CD8-positive, alpha-beta memory T cell (primary cell): ENCODE measurements around the gene FNBP1. TPM values are rescaled to one million over a fixed set of nuclear protein-coding genes. Genes with fewer than 3 reads are reported as not detected.
A peak's percentile ranks its signal among the peaks of the same experiment; 100 is the strongest.
"Not testable (repeated sequence)": the region's sequence is repeated elsewhere in the genome, so short reads cannot be mapped to it uniquely, and the experiment has no call there.

Experiments used
- CTCF ChIA-PET: fragments of 350-600 bp; sonication (Branson Sonifier 250); formaldehyde crosslinking; loops from one replicate; lab custom pipeline; 2021; ENCODE audit warnings: antibody characterized with exemption; lab: Charles Lee
- POLR2A ChIA-PET: fragments of 350-600 bp; sonication (Branson Sonifier 250); formaldehyde crosslinking; loops from one replicate; lab custom pipeline; 2021; ENCODE audit warnings: antibody characterized with exemption; lab: Charles Lee
- DNase-seq, 5 donors: peaks; one replicate each; pipeline versions ENCODE4 v3.0.0 to v3.0.0-alpha.2; 2020 to 2022; ENCODE audit warnings: mixed read lengths in 1 of 5
- H3K27ac ChIP-seq: one replicate; pipeline ENCODE4 v1.7.0; 2013; ENCODE audit warnings: low read depth, mild to moderate bottlenecking, low read length, moderate library complexity
- H3K27me3 ChIP-seq: 2 replicates; pipeline ENCODE4 v1.7.0; 2013; ENCODE audit warnings: low read length, mild to moderate bottlenecking; ENCODE audit not compliant: insufficient read depth, poor library complexity, severe bottlenecking
- H3K36me3 ChIP-seq: 2 replicates; pipeline ENCODE4 v1.7.0; 2013; ENCODE audit warnings: mild to moderate bottlenecking, low read length, moderate library complexity; ENCODE audit not compliant: insufficient read depth
- H3K4me1 ChIP-seq: 2 replicates; pipeline ENCODE4 v1.7.0; 2013; ENCODE audit warnings: mild to moderate bottlenecking, low read length, moderate library complexity; ENCODE audit not compliant: insufficient read depth
- H3K4me3 ChIP-seq: 2 replicates; pipeline ENCODE4 v1.7.0; 2013; ENCODE audit warnings: mild to moderate bottlenecking, low read length
- H3K9me3 ChIP-seq: 2 replicates; pipeline ENCODE4 v1.7.0; 2013; ENCODE audit warnings: mild to moderate bottlenecking, low read length
- H3K27ac Mint-ChIP-seq, 8 donors: one replicate each; pipeline ENCODE4 v1.8.0; 2020 to 2021; ENCODE audit warnings: mixed read lengths in 8 of 8, mild to moderate bottlenecking in 6 of 8, inconsistent platforms in 3 of 8, moderate library complexity in 3 of 8
- H3K27me3 Mint-ChIP-seq, 2 donors: one replicate each; pipeline ENCODE4 v1.8.0; 2020 to 2021; ENCODE audit warnings: mixed read lengths in 2 of 2, mild to moderate bottlenecking in 1 of 2, moderate library complexity in 1 of 2
- H3K36me3 Mint-ChIP-seq, 3 donors: one replicate each; pipeline ENCODE4 v1.8.0; 2020 to 2021; ENCODE audit warnings: mixed read lengths in 3 of 3, inconsistent platforms in 1 of 3, mild to moderate bottlenecking in 1 of 3
- H3K4me1 Mint-ChIP-seq, 3 donors: one replicate each; pipeline ENCODE4 v1.8.0; 2020 to 2021; ENCODE audit warnings: mixed read lengths in 3 of 3, inconsistent platforms in 1 of 3, mild to moderate bottlenecking in 1 of 3
- H3K4me3 Mint-ChIP-seq, 7 donors: one replicate each; pipeline ENCODE4 v1.8.0; 2020 to 2021; ENCODE audit warnings: mixed read lengths in 7 of 7, mild to moderate bottlenecking in 6 of 7, moderate library complexity in 4 of 7, inconsistent platforms in 2 of 7
- H3K9me3 Mint-ChIP-seq, 5 donors: one replicate each; pipeline ENCODE4 v1.8.0; 2020 to 2022; ENCODE audit warnings: mixed read lengths in 5 of 5, mild to moderate bottlenecking in 3 of 5, moderate library complexity in 2 of 5, inconsistent platforms in 1 of 5
- polyA plus RNA-seq: library from polyadenylated mRNA; unstranded; fragments of 300-500 nt; fragmentation: Illumina TruSeq; gene quantifications from one replicate; pipeline ENCODE4 v1.2.3, GENCODE V29; 2021
- total RNA-seq, 2 experiments: library from RNA; stranded (reverse); gene quantifications; one replicate each; pipeline ENCODE4 v1.2.3, GENCODE V29; 2021

The FNBP1 gene
- total and polyA plus RNA-seq, 3 experiments from 2014 or later, result 176 to 230 (median 226) TPM

- H3K27ac ChIP-seq, H3K27me3 ChIP-seq, H3K9me3 Mint-ChIP-seq, H3K36me3 ChIP-seq, H3K4me3 ChIP-seq, DNase-seq, H3K9me3 ChIP-seq, H3K27me3 Mint-ChIP-seq: not testable (repeated sequence)
- POLR2A ChIA-PET, result interaction anchor here (0.7 to 1.2 kb wide), 3 partner anchors 30 to 48 kb away, joined by 3 to 7 read pairs (median 3); partner anchors contain the start of gene FNBP1
- Mint-ChIP-seq H3K27ac (peak overlapping the region; percentile 83 to 99 (median 96)), H3K4me1 (peaks cover 66 to 86% (median 85%) of the 10 kb centered on the region in 3 donors), H3K4me3 (peak overlapping the region in 6 of 7 donors; percentile 3 to 72 (median 26)), H3K36me3 (peaks cover 0 to 23% (median 3%) of the 10 kb centered on the region in 3 donors)
- CTCF ChIA-PET, result interaction anchor here (1.3 kb wide), 1 partner anchor 26 kb away, joined by 4 read pairs; no protein-coding TSS in a partner anchor
- H3K4me1 ChIP-seq, result peaks cover 66% of the 10 kb centered on the region
Measured at GRCh38 chr9:130009546-130009945, 33.4 kb downstream of the FNBP1 start.

GRCh38 chr9:130008538-130008937, 34.5 kb downstream of the FNBP1 start:
- H3K4me3 ChIP-seq, result no peak overlapping the region
- no peaks in the 10 kb centered on the region for H3K27me3 ChIP-seq
- DNase-seq, result no peak
- H3K27ac ChIP-seq, result peak overlapping the region; percentile 21
- H3K27ac Mint-ChIP-seq, result peak overlapping the region; percentile 83 to 99 (median 96)
- no peaks in the 10 kb centered on the region for H3K27me3 Mint-ChIP-seq
- H3K9me3 Mint-ChIP-seq, result no peaks in the 10 kb centered on the region
- H3K4me1 Mint-ChIP-seq, result peaks cover 68 to 88% (median 87%) of the 10 kb centered on the region in 3 donors
- H3K4me1 ChIP-seq, result peaks cover 70% of the 10 kb centered on the region
- peaks cover 0 to 24% (median 3%) of the 10 kb centered on the region in 3 donors for H3K36me3 Mint-ChIP-seq
- no peaks in the 10 kb centered on the region for H3K36me3 ChIP-seq
- POLR2A ChIA-PET, result interaction anchor here (0.5 to 1.2 kb wide), 3 partner anchors 8 to 16 kb away, joined by 3 to 10 read pairs (median 3); no protein-coding TSS in a partner anchor
- CTCF ChIA-PET, result interaction anchor here (1.0 to 1.3 kb wide), 2 partner anchors 27 to 34 kb away, joined by 4 read pairs; partner anchors contain the start of gene FNBP1
- peak overlapping the region; percentile 6 to 74 (median 61) for H3K4me3 Mint-ChIP-seq
- no peaks in the 10 kb centered on the region for H3K9me3 ChIP-seq

DNA sequence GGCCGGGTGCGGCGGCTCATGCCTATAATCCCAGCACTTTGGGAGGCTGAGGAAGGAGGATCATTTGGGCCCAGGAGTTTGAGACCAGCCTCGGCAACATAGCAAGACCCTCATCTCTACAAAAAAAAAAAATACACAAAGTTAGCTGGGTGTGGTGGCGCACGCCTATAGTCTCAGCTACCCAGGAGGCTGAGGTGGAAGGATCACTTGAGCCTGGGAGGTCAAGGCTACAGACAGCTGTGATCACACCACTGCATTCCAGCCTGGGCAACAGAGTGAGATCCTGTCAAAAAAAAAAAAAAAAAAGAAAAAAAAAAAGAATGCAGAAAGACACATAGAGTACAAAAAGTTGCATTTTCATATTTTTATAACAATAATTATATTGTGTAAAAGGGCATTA, 36.0 kb downstream of the FNBP1 start:
- not testable (repeated sequence) for H3K4me3 ChIP-seq, H3K9me3 ChIP-seq, H3K27me3 ChIP-seq, H3K9me3 Mint-ChIP-seq, DNase-seq, H3K36me3 ChIP-seq, H3K27me3 Mint-ChIP-seq
- peak overlapping the region; percentile 71 for H3K27ac ChIP-seq
- POLR2A ChIA-PET, result interaction anchor here (0.6 to 1.0 kb wide), 4 partner anchors 8 to 118 kb away, joined by 3 read pairs; no protein-coding TSS in a partner anchor
- CTCF ChIA-PET, result interaction anchor here (0.8 kb wide), 1 partner anchor 43 kb away, joined by 3 read pairs; no protein-coding TSS in a partner anchor
- H3K4me3 Mint-ChIP-seq, result peak overlapping the region; percentile 53 to 83 (median 74)
- peaks cover 0 to 35% (median 10%) of the 10 kb centered on the region in 3 donors for H3K36me3 Mint-ChIP-seq
- peak overlapping the region; percentile 83 to 99 (median 96) for H3K27ac Mint-ChIP-seq
- peaks cover 69 to 87% (median 86%) of the 10 kb centered on the region in 3 donors for H3K4me1 Mint-ChIP-seq
- H3K4me1 ChIP-seq, result peaks cover 76% of the 10 kb centered on the region

DNA sequence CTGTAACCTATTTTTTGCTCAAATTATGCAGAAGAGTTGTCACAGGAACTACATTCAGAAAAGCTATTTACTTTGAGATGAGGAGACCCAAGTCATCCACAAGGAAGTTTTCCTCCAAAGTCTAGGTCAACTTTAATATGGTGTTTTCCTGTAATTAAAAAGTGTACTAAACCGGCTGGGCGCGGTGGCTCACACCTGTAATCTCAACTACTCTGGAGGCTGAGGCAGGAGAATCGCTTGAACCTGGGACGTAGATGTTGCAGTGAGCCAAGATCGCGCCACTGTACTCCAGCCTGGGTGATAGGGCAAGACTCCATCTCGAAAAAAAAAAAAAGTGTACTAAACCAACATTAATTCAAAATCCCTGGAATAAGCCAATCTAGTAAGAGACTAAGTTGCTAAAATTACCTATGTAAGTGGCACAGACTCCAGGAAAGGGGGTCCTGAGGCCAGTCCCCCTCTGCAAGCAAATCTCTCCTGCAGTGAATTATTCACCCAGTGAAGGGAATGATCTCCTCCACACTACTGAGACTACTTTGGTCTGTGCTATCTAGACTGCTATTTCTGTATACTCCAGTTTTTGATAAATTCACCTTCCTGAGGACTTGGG, 38.9 kb downstream of the FNBP1 start:
- Histone ChIP-seq H3K4me3 (no peak overlapping the region), H3K36me3 (no peaks in the 10 kb centered on the region), H3K27ac (no peak overlapping the region), H3K4me1 (peaks cover 73% of the 10 kb centered on the region), H3K27me3 (no peaks in the 10 kb centered on the region), H3K9me3 (no peaks in the 10 kb centered on the region)
- Mint-ChIP-seq H3K9me3 (no peaks in the 10 kb centered on the region), H3K36me3 (peaks cover 0 to 47% (median 7%) of the 10 kb centered on the region in 3 donors), H3K27me3 (no peaks in the 10 kb centered on the region), H3K27ac (peak overlapping the region in 7 of 8 donors; percentile 68 to 94 (median 91)), H3K4me1 (peaks cover 68 to 87% (median 85%) of the 10 kb centered on the region in 3 donors), H3K4me3 (peak overlapping the region in 5 of 7 donors; percentile 8 to 65 (median 43))
- CTCF ChIA-PET, result interaction anchor here (0.6 kb wide), 1 partner anchor 65 kb away, joined by 4 read pairs; no protein-coding TSS in a partner anchor
- POLR2A ChIA-PET, result interaction anchor here (0.6 kb wide), 2 partner anchors 42 to 47 kb away, joined by 5 read pairs; no protein-coding TSS in a partner anchor
- no peak for DNase-seq

GRCh38 chr9:130002320-130002719, 40.7 kb downstream of the FNBP1 start:
- peak overlapping the region in 2 of 7 donors; percentile 39 to 64 for H3K4me3 Mint-ChIP-seq
- peak overlapping the region; percentile 48 to 94 (median 83) for H3K27ac Mint-ChIP-seq
- no peaks in the 10 kb centered on the region for H3K27me3 Mint-ChIP-seq
- POLR2A ChIA-PET, result interaction anchor here (1.1 kb wide), 1 partner anchor 34 kb away, joined by 4 read pairs; no protein-coding TSS in a partner anchor
- H3K27ac ChIP-seq, result no peak overlapping the region
- no peak overlapping the region for H3K4me3 ChIP-seq
- peaks cover 64 to 82% (median 79%) of the 10 kb centered on the region in 3 donors for H3K4me1 Mint-ChIP-seq
- no peaks in the 10 kb centered on the region for H3K9me3 Mint-ChIP-seq
- H3K9me3 ChIP-seq, result no peaks in the 10 kb centered on the region
- no peaks in the 10 kb centered on the region for H3K27me3 ChIP-seq
- peaks cover 0 to 50% (median 11%) of the 10 kb centered on the region in 3 donors for H3K36me3 Mint-ChIP-seq
- H3K4me1 ChIP-seq, result peaks cover 73% of the 10 kb centered on the region
- H3K36me3 ChIP-seq, result no peaks in the 10 kb centered on the region
- CTCF ChIA-PET, result no interaction called here
- DNase-seq, result no peak

GRCh38 chr9:130001190-130001589, 41.8 kb downstream of the FNBP1 start:
- H3K4me3 ChIP-seq, result no peak overlapping the region
- H3K4me1 ChIP-seq, result peaks cover 73% of the 10 kb centered on the region
- H3K9me3 ChIP-seq, result no peaks in the 10 kb centered on the region
- H3K36me3 Mint-ChIP-seq, result peaks cover 0 to 47% (median 11%) of the 10 kb centered on the region in 3 donors
- H3K27me3 ChIP-seq, result no peaks in the 10 kb centered on the region
- peak overlapping the region in 6 of 7 donors; percentile 11 to 60 (median 41) for H3K4me3 Mint-ChIP-seq
- peak overlapping the region; percentile 57 to 94 (median 84) for H3K27ac Mint-ChIP-seq
- peaks cover 65 to 84% (median 76%) of the 10 kb centered on the region in 3 donors for H3K4me1 Mint-ChIP-seq
- ChIA-PET POLR2A (interaction anchor here (0.6 to 1.6 kb wide), 9 partner anchors 8 to 114 kb away, joined by 3 to 5 read pairs (median 3); partner anchors contain the start of gene FNBP1), CTCF (interaction anchor here (0.7 to 1.8 kb wide), 5 partner anchors 22 to 116 kb away, joined by 3 to 5 read pairs (median 3); partner anchors contain the start of gene GPR107)
- H3K27me3 Mint-ChIP-seq, result no peaks in the 10 kb centered on the region
- no peak overlapping the region for H3K27ac ChIP-seq
- H3K9me3 Mint-ChIP-seq, result no peaks in the 10 kb centered on the region
- no peak for DNase-seq
- H3K36me3 ChIP-seq, result no peaks in the 10 kb centered on the region

- Histone ChIP-seq H3K27ac (no peak overlapping the region), H3K27me3 (no peaks in the 10 kb centered on the region), H3K4me3 (no peak overlapping the region), H3K4me1 (peaks cover 76% of the 10 kb centered on the region), H3K36me3 (peaks cover 1% of the 10 kb centered on the region), H3K9me3 (no peaks in the 10 kb centered on the region)
- Mint-ChIP-seq H3K4me1 (peaks cover 72 to 88% (median 81%) of the 10 kb centered on the region in 3 donors), H3K27ac (peak overlapping the region; percentile 71 to 98 (median 90)), H3K4me3 (peak overlapping the region in 6 of 7 donors; percentile 0 to 69 (median 49)), H3K9me3 (no peaks in the 10 kb centered on the region), H3K36me3 (peaks cover under 1 to 51% (median 12%) of the 10 kb centered on the region in 3 donors), H3K27me3 (no peaks in the 10 kb centered on the region)
- CTCF ChIA-PET, result interaction anchor here (0.9 to 1.4 kb wide), 4 partner anchors 9 to 44 kb away, joined by 3 to 4 read pairs (median 4); partner anchors contain the start of gene FNBP1
- POLR2A ChIA-PET, result interaction anchor here (0.7 to 0.9 kb wide), 2 partner anchors 40 to 61 kb away, joined by 3 to 4 read pairs; no protein-coding TSS in a partner anchor
- DNase-seq, result no peak
Measured at GRCh38 chr9:129999141-129999510, 43.9 kb downstream of the FNBP1 start.
